Endodermal cell (in vitro differentiated cells): Measurements from ENCODE around the gene JUNB. TPM values are rescaled to one million over a fixed set of nuclear protein-coding genes. Genes with fewer than 3 reads are reported as not detected.

Experiments
- DNase-seq: peaks from one replicate; pipeline ENCODE4 v3.0.0-alpha.2; 2017
- H3K27ac ChIP-seq: 2 replicates; pipeline ENCODE4 v1.5.1; 2013; ENCODE audit warnings: mild to moderate bottlenecking, low read depth, low read length, moderate library complexity
- H3K27me3 ChIP-seq: 2 replicates; pipeline ENCODE4 v1.6.1; 2013; ENCODE audit warnings: mild to moderate bottlenecking, low read length, moderate library complexity; ENCODE audit not compliant: insufficient read depth, control insufficient read depth, poor library complexity, severe bottlenecking
- H3K36me3 ChIP-seq: 2 replicates; pipeline ENCODE4 v1.7.0; 2013; ENCODE audit warnings: mild to moderate bottlenecking, low read length, moderate library complexity; ENCODE audit not compliant: control insufficient read depth, insufficient read depth
- H3K4me1 ChIP-seq: one replicate; pipeline ENCODE4 v1.7.0; 2013; ENCODE audit warnings: low read length; ENCODE audit not compliant: control insufficient read depth, insufficient read depth
- H3K4me3 ChIP-seq: 2 replicates; pipeline ENCODE4 v1.5.1; 2013; ENCODE audit warnings: mild to moderate bottlenecking, low read length, moderate library complexity
- H3K9ac ChIP-seq: 2 replicates; pipeline ENCODE4 v1.6.1; 2013; ENCODE audit warnings: mild to moderate bottlenecking, low read length, moderate library complexity; ENCODE audit not compliant: poor library complexity, severe bottlenecking; ENCODE audit errors: extremely low read depth
- H3K9me3 ChIP-seq: 2 replicates; pipeline ENCODE4 v1.6.1; 2013; ENCODE audit warnings: mild to moderate bottlenecking, low read length, moderate library complexity; ENCODE audit not compliant: control insufficient read depth
- H3K27ac Mint-ChIP-seq: 2 replicates; pipeline ENCODE4 v1.8.0; 2020; ENCODE audit warnings: mixed read lengths
- H3K27me3 Mint-ChIP-seq: 2 replicates; pipeline ENCODE4 v1.8.0; 2021; ENCODE audit warnings: mild to moderate bottlenecking, mixed read lengths; ENCODE audit not compliant: insufficient read depth
- H3K36me3 Mint-ChIP-seq: 2 replicates; pipeline ENCODE4 v1.8.0; 2020; ENCODE audit warnings: low read depth, mixed read lengths
- H3K4me1 Mint-ChIP-seq: 2 replicates; pipeline ENCODE4 v1.8.0; 2020; ENCODE audit warnings: mixed read lengths
- H3K4me3 Mint-ChIP-seq: 2 replicates; pipeline ENCODE4 v1.8.0; 2020; ENCODE audit warnings: mild to moderate bottlenecking, moderate library complexity, mixed read lengths
- H3K9me3 Mint-ChIP-seq: 2 replicates; pipeline ENCODE4 v1.8.0; 2020; ENCODE audit warnings: mild to moderate bottlenecking, mixed read lengths
- WGBS, 2 experiments: methylation state at CpG; one replicate each; pipeline versions ENCODE4 v1.1.5 to v1.1.7; 2013; ENCODE audit warnings: missing lambda C conversion rate in 2 of 2, mixed read lengths in 1 of 2; ENCODE audit not compliant: insufficient coverage in 1 of 2, insufficient read length in 1 of 2; 5-methylcytosine and 5-hydroxymethylcytosine counted together
- total RNA-seq, 2 donors: library from RNA; stranded (reverse); fragmentation: NEBNext Ultra II Directional in 1 of 2; extraction: Animal tissue kit (Norgen Biotek cat#: 25700) in 1 of 2; gene quantifications; 2 replicates in 1 of 2; 3 replicates in 1 of 2; pipeline ENCODE4 v1.2.1, GENCODE V29; 2021
- TF ChIP-seq, protein P1 (sequence below): fragments of 200-600 bp; sonication (generic); conservative IDR thresholded peaks from 2 replicates; pipeline ENCODE4 v1.5.0; 2021; ENCODE audit warnings: antibody characterized with exemption, mild to moderate bottlenecking

Gene JUNB
- total RNA-seq, 2 donors from 2014 or later, result 6.7 to 7.2 TPM

DNA sequence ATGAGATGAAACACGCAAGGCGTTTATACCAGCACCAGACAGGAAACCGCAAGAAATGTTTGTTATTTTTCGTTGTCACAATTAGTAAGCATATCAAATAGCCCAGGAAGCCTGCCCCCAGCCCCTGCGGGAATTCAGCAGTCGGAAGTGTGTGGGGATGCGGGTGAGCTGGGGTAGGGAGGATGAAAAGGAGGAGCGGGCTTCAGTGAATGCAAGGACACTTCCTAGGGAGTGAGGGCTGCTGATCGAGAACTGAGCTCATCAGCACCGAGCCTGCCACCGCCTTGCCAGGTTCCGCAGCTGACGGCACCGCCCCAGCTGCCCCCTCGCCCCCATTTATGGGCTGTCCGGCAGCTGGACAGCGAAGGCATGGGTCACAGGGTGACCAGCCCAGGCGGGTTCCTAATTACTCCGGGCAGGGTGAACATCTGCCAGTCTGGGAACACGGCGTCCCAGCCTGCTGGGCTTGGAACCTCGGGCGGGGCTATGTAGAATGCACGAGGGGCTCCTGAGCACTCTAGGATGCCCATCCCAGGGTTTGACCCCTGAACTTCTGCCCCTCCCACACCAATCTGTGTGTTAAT is 41.3 kb upstream of the JUNB start:
- Histone ChIP-seq H3K27ac (no peak overlapping the region), H3K4me3 (no peak overlapping the region), H3K36me3 (peaks cover 32% of the 10 kb centered on the region), H3K9ac (no peak overlapping the region), H3K4me1 (no peaks in the 10 kb centered on the region), H3K9me3 (peaks cover 16% of the 10 kb centered on the region), H3K27me3 (peaks cover 43% of the 10 kb centered on the region)
- Mint-ChIP-seq H3K4me1 (peaks cover 7% of the 10 kb centered on the region), H3K27me3 (peaks cover 52% of the 10 kb centered on the region), H3K4me3 (no peak overlapping the region), H3K36me3 (peaks cover 34% of the 10 kb centered on the region), H3K9me3 (peaks cover 15% of the 10 kb centered on the region), H3K27ac (no peak overlapping the region)
- no peak for DNase-seq
- 62 to 78% methylated on average over 7 to 24 of the region's 24 CpGs for WGBS, 2 experiments
- TF ChIP-seq, protein P1, sequence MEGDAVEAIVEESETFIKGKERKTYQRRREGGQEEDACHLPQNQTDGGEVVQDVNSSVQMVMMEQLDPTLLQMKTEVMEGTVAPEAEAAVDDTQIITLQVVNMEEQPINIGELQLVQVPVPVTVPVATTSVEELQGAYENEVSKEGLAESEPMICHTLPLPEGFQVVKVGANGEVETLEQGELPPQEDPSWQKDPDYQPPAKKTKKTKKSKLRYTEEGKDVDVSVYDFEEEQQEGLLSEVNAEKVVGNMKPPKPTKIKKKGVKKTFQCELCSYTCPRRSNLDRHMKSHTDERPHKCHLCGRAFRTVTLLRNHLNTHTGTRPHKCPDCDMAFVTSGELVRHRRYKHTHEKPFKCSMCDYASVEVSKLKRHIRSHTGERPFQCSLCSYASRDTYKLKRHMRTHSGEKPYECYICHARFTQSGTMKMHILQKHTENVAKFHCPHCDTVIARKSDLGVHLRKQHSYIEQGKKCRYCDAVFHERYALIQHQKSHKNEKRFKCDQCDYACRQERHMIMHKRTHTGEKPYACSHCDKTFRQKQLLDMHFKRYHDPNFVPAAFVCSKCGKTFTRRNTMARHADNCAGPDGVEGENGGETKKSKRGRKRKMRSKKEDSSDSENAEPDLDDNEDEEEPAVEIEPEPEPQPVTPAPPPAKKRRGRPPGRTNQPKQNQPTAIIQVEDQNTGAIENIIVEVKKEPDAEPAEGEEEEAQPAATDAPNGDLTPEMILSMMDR, result no peak

DNA sequence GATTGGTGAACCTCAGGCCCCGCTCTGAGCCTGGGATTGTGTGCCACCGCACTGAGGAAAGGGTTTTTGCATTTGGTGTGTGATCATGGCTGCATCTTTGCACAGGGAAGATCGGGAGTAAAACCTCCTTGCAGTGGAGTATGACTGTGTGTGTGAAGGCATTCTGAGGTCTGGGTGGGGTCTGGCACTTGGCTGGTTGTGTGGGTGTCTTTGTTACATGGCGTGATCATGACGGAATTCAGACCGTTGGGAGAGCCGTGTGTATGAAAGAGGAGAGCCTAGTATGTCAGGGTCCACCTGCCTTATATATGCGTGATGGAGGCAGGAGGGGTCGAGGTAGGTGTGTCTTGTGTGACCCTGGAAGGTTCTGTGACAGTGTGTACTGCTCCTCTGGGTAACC is 40.4 kb upstream of the JUNB start:
- H3K27ac Mint-ChIP-seq, result no peak overlapping the region
- Histone ChIP-seq H3K9ac (no peak overlapping the region), H3K9me3 (peaks cover 16% of the 10 kb centered on the region), H3K4me1 (no peaks in the 10 kb centered on the region), H3K27ac (no peak overlapping the region), H3K27me3 (peaks cover 43% of the 10 kb centered on the region), H3K36me3 (peaks cover 25% of the 10 kb centered on the region), H3K4me3 (no peak overlapping the region)
- H3K9me3 Mint-ChIP-seq, result peaks cover 15% of the 10 kb centered on the region
- TF ChIP-seq, protein P1, result no peak
- H3K4me1 Mint-ChIP-seq, result peaks cover 7% of the 10 kb centered on the region
- H3K27me3 Mint-ChIP-seq, result peaks cover 55% of the 10 kb centered on the region
- DNase-seq, result no peak
- peaks cover 26% of the 10 kb centered on the region for H3K36me3 Mint-ChIP-seq
- H3K4me3 Mint-ChIP-seq, result no peak overlapping the region
- 83 to 92% methylated on average over 2 to 9 of the region's 9 CpGs for WGBS, 2 experiments

DNA sequence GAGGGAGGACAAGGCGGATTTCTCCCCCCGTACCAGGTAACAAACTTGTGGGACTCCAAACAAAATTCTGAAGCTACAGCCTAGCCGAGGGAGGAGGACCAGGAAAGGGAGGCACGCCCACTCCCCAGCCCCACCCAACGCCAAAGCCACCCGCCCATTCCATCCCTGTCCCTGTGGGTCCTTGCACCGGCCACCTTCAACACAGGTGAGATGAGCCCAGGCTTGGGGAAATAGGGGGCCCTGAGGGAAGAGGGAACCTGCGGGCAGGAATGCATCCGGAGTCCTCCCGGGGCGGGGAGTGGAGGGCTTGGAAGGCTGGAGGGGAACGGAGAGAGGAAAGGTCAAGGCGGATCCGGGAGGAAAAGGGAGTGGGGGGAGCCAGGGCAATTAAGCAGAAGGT is 39.7 kb upstream of the JUNB start, which contains the start of gene BEST2:
Gene BEST2 (plus strand): TSS at position 157 of the 400 bp plus-strand sequence. CDS start 802 bp downstream, outside the sequence.
- Mint-ChIP-seq H3K4me1 (peaks cover 7% of the 10 kb centered on the region), H3K9me3 (peaks cover 15% of the 10 kb centered on the region), H3K36me3 (peaks cover 18% of the 10 kb centered on the region), H3K4me3 (peak within 1 kb of the TSS; percentile 33), H3K27ac (no peak within 1 kb of the TSS), H3K27me3 (peaks cover 60% of the 10 kb centered on the region)
- peak; percentile 79 for DNase-seq
- H3K9ac ChIP-seq, result no peak within 1 kb of the TSS
- no peaks in the 10 kb centered on the region for H3K4me1 ChIP-seq
- H3K4me3 ChIP-seq, result no peak within 1 kb of the TSS
- peaks cover 16% of the 10 kb centered on the region for H3K9me3 ChIP-seq
- peaks cover 43% of the 10 kb centered on the region for H3K27me3 ChIP-seq
- WGBS, 2 experiments, result 12 to 13% methylated on average over 8 to 14 of the region's 14 CpGs
- TF ChIP-seq, protein P1, result no peak
- no peak within 1 kb of the TSS for H3K27ac ChIP-seq
- H3K36me3 ChIP-seq, result peaks cover 17% of the 10 kb centered on the region
